NCI-H1092 (cell line): ENCODE measurements around the gene SLC24A5.

Experiments
- DNase-seq: peaks from one replicate; lab custom pipeline; 2025; lab: John Stamatoyannopoulos, UW

SLC24A5 gene

GRCh38 chr15:48120745-48121144 is at the start of gene SLC24A5:
Gene SLC24A5, plus strand, starts transcription at chr15:48120990. Its CDS starts 55 bp downstream, at chr15:48121045.
- no peak for DNase-seq

- no peak for DNase-seq
Measured at GRCh38 chr15:48072941-48073340, 47.8 kb upstream of the SLC24A5 start.

GRCh38 chr15:48073881-48074280 is 46.9 kb upstream of the SLC24A5 start:
- DNase-seq = no peak

DNA sequence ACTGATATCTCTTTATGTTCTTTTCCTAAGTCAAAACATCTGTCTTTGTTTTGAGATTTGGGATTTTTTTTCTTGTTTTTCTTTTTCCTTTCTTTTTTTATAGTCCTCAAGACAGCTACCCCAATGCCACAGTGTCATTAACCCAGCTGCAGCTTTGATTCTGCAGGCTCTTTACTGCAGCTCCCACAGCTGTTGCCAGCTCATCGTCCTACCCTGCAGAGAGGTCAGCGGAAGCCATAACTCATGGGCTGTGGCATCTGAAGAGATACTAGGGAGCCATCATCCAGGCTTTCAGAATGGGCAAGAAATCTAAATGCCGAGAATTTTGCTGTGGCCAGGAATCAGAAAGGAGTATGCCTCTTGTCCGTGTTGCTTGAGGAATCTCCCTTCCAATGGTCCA is 44.3 kb upstream of the SLC24A5 start:
- no peak for DNase-seq

DNA sequence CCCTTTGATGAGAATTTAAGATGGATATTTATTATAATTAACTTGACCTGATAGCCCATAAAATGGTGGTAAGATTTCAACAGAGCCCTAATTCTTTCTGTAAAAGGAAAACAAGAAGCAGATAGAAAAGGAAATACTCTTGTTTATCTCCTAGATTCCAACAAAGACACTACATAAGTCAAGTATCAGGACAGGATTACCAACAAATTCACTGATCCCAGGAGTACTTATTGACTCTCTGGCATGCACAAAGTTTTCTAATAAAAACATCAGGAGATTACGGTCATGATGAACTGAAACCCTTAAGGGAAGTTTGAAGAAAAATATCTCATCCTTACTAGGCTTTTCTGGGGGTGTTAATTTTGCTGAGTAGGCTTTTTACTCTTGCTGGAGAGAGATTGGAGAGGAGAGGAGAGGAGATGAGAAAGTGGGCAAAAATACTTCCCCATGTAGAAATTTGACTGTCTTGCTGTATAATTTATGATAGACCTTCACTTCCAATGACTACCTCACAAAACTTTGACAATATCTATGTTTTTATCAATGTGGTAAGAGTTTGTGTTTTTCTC is 43.1 kb upstream of the SLC24A5 start:
- DNase-seq = no peak

DNA sequence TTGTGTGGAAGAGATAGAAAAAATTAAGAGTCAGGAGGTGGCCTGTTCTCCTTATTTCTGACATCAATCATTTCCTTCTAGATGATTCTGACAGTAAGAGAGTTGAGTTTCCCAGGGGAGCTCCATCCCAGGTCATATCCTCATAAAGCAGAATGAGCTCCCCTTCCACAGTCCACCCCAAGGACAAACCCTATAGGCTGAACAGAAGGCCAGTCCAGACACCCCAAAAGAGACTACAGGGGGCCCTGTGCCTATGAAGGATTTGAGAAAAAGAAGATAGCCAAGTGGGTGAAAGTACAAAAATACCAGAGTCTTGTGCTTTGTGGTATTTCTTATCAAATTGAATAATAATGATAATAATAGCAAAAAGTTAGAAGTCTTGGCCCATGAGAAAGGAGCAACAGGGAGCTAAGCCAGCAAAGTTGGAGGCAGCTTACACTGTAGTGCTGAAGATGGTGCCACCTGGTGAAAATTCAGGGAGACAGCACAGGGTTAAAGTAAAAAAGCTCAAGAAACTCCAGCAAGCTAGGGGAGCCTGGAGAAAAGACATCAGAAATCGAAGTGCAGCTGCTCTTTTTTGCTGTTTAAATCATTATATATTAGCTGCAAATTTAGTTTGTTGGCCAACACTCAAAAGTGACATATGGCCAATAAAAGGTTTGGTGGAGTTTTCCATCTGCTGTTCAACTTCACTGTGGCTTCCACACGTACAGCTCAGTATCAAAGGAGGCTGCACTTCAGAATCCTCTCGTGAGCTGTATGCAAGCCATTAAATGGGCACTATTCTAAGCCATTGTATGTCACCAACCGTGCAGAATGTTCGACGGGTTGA is 35.8 kb upstream of the SLC24A5 start:
- DNase-seq = peak; percentile 39

GRCh38 chr15:48085591-48085930 is 35.2 kb upstream of the SLC24A5 start:
- DNase-seq = no peak

- no peak for DNase-seq
Measured at GRCh38 chr15:48086133-48086532, 34.7 kb upstream of the SLC24A5 start.

DNA sequence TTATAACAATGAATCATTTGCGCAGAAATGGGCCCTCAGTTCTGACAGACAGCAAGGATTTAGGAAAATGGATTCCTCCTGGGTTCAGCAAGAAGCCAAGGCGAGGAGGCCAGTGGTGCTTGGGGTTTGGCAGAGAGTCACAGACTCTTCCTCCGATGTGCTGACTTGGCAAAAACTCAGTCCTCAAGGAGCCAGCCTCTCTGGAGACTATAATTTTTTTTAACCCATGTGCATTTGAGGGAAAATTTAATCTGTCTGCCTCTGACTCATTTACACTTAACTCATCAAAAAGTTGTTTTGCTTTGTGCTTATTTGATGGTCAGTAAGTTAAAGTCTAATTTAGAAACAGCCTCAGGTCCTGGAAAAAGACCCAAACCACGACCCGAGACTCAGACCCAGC is 34.2 kb upstream of the SLC24A5 start:
- no peak for DNase-seq

DNA sequence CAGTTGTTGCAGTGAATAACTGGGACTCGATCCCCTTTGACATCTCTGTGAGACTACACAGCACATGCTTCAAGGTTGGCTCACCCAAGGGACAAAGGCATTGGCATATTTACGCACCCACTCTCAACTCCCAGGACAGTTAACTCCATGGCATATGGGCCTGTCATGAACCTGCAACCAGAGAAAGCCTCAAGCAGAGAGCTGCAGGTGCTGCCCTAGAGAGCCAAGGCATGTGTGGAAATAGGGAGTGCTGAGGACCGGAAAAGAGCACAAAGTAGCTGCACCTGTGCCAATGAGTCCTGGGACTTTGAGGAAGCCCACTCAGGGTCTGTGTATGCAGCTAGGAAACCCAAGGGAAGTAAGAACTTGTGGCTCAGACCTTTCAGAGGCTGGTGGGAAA is 32.9 kb upstream of the SLC24A5 start:
- DNase-seq = no peak

GRCh38 chr15:48089702-48090101 is 31.1 kb upstream of the SLC24A5 start:
- no peak for DNase-seq

DNA sequence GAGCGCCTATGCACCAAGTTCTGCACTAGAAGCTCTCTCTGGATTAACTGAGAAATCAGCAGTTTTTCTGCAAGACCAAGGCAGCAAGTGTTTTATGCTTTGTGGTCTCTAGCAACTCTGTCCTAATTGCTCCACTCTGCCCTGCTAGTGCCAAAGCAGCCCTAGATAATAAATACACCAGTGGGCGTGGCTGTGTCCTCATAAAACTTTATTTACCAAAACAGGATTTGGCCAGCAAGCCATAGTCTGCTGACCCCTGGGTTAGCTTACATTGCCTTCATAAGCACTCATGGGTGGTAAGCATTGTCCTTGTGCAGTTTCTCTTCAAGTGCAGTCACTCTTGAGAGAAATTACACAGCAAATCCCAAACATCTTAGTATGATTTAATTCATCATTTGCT is 30.7 kb upstream of the SLC24A5 start:
- no peak for DNase-seq

GRCh38 chr15:48090666-48091065 is 30.1 kb upstream of the SLC24A5 start:
- DNase-seq = no peak

DNA sequence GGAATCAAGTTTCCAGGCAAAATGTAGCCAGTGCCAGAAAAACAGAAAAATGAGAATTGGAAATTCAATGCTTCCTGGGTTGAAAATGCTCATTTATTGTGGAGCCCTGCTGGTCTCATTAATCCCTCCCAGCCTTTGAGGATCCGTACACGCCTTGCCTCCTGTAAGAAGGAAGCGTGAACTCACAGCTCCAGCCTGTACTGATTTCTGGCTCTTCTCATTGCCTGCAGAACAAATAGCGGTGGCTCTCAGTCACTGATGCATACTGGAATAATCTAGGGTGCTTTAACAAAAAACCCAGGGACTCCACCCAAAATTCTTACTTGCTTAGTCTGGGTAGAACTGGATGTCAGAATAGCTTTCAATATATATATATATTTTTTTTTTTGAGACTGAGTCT is 29.3 kb upstream of the SLC24A5 start:
- DNase-seq = no peak

GRCh38 chr15:48096355-48096786 is 24.4 kb upstream of the SLC24A5 start:
- DNase-seq = no peak

DNA sequence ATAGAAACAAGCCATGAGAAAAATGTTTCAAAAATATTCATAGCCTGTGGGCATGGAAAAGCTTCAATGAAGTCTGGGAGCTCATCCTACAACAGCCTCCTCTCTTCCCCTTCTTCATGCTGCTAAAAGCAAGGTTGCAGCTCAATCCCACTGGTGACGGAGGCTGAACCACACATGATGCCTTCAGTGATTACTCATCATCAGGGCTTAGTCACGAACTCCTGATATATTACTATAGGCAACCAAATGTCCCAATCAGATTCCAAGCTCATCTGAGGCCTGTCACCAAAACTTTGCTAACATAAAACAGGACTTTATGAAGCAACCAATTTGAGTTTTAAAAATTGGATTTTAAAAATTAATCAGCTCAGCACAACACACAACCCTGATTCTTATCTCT is 24.0 kb upstream of the SLC24A5 start:
- DNase-seq = no peak

DNA sequence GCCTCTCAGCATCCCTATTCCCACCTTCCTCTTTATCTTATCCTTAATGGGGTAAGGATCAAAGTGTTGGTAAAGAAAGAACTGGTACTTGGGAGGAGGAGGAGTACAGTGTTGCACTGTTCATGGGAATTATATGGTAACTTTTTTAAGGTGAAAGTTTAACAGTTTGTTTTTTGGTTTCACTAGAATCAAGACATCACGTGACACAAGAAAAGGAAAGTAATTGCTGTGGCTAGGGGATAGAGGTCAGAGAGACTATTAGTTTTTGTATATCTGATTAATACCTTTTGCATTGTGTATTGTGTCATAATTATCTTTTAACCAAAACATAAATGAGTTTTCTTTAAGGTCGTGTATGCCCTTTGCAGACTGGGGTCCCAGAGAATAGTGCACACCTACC is 23.5 kb upstream of the SLC24A5 start:
- DNase-seq = no peak

GRCh38 chr15:48101376-48101961 is 19.3 kb upstream of the SLC24A5 start:
- no peak for DNase-seq

- no peak for DNase-seq
Measured at GRCh38 chr15:48102167-48102566, 18.6 kb upstream of the SLC24A5 start.

GRCh38 chr15:48103647-48104046 is 17.1 kb upstream of the SLC24A5 start:
- DNase-seq = no peak

DNA sequence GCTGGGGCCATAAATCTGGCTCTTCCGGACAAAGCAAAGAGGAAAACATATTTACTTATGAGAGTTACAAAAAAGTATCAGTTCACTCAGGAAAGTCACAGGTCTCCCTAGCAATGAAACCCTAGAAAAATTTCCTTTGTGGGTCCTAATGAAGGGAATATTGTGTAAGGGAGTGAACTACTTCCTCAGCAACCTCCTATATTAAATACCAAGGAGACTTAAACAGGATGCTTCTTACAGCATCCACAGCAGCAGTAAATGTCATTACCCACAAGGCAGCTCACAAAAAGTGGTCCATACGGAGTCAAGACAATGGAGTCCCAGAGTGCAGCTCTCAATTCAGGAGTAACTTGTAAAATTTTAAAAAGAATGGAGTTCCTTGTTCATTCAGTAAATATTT is 14.9 kb upstream of the SLC24A5 start:
- DNase-seq = no peak

- DNase-seq = no peak
Measured at GRCh38 chr15:48109212-48109611, 11.6 kb upstream of the SLC24A5 start.

GRCh38 chr15:48109856-48110531 is 10.8 kb upstream of the SLC24A5 start:
- DNase-seq = no peak
